ENCODE data around the gene PRKX. TPM values are rescaled to one million over a fixed set of nuclear protein-coding genes. Genes with fewer than 3 reads are reported as not detected.
A peak's percentile ranks its signal among the peaks of the same experiment; 100 is the strongest.
"Not testable (repeated sequence)": the region's sequence is repeated elsewhere in the genome, so short reads cannot be mapped to it uniquely, and the experiment has no call there.

Gene PRKX
- total RNA-seq, 2 experiments from 2014 or later, result 26.0 to 31.5 TPM

- no peak overlapping the region for H3K4me3 Mint-ChIP-seq
- peaks cover 21% of the 10 kb centered on the region for H3K4me1 Mint-ChIP-seq
- H3K27me3 Mint-ChIP-seq, result no peaks in the 10 kb centered on the region
- H3K9me3 Mint-ChIP-seq, result no peaks in the 10 kb centered on the region
- no peak overlapping the region for H3K27ac Mint-ChIP-seq
- peaks cover 12% of the 10 kb centered on the region for H3K36me3 Mint-ChIP-seq
- no peak for DNase-seq
Measured at GRCh38 chrX:3695536-3695935, 17.9 kb downstream of the PRKX start.

GRCh38 chrX:3690140-3690539 lies 23.3 kb downstream of the PRKX start:
- Mint-ChIP-seq H3K27me3 (no peaks in the 10 kb centered on the region), H3K4me3 (no peak overlapping the region), H3K4me1 (peaks cover 7% of the 10 kb centered on the region), H3K27ac (no peak overlapping the region), H3K36me3 (peaks cover 7% of the 10 kb centered on the region), H3K9me3 (no peaks in the 10 kb centered on the region)
- no peak for DNase-seq

DNA sequence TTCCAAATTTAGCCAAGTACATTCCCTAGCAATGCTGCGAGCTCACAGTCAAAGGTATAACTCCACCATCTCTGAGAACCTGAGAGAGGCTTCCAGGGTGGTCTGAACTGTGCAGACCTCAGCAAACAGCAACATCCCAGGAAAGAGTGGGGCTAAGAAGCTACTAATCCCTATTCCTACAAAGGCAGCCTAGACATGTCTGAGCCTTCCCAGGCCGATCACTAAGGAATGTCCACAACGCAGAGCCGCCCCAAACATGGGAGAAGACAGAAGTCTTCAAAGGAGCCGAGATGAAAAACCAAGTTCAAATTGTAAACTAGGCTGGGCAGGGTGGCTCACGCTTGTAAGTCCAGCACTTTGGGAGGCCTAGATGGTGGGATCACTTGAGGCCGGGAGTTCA lies 30.2 kb downstream of the PRKX start:
- not testable (repeated sequence) for H3K36me3 Mint-ChIP-seq, H3K4me3 Mint-ChIP-seq, H3K27me3 Mint-ChIP-seq, H3K27ac Mint-ChIP-seq, H3K4me1 Mint-ChIP-seq, DNase-seq, H3K9me3 Mint-ChIP-seq

DNA sequence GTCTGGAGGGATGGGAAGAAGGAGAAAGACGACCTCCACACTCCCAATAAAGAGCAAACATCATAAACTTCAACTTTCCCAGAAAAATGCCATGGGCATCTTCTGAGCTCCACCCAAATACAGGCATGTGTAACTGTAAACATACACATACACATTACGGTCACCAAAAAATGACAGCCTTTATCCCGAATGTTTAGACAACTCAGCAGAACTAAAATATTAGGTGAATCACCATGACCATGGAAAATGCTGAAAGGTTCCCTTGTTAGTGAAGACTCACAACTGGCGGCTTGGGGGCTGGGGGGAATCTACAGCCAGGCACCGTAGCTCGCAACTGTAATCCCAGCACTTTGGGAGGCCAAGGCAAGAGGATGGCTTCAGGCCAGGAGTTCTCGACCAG lies 33.0 kb downstream of the PRKX start:
- no peak for DNase-seq
- no peaks in the 10 kb centered on the region for H3K36me3 Mint-ChIP-seq
- no peak overlapping the region for H3K4me3 Mint-ChIP-seq
- H3K9me3 Mint-ChIP-seq, result no peaks in the 10 kb centered on the region
- peaks cover 8% of the 10 kb centered on the region for H3K4me1 Mint-ChIP-seq
- H3K27me3 Mint-ChIP-seq, result no peaks in the 10 kb centered on the region
- no peak overlapping the region for H3K27ac Mint-ChIP-seq

GRCh38 chrX:3679669-3680068 lies 33.8 kb downstream of the PRKX start:
- no peaks in the 10 kb centered on the region for H3K27me3 Mint-ChIP-seq
- H3K4me3 Mint-ChIP-seq, result no peak overlapping the region
- H3K36me3 Mint-ChIP-seq, result peaks cover 1% of the 10 kb centered on the region
- DNase-seq, result no peak
- no peak overlapping the region for H3K27ac Mint-ChIP-seq
- H3K4me1 Mint-ChIP-seq, result peaks cover 6% of the 10 kb centered on the region
- H3K9me3 Mint-ChIP-seq, result no peaks in the 10 kb centered on the region

- no peak for DNase-seq
- H3K27ac Mint-ChIP-seq, result no peak overlapping the region
- H3K36me3 Mint-ChIP-seq, result peaks cover 11% of the 10 kb centered on the region
- H3K9me3 Mint-ChIP-seq, result no peaks in the 10 kb centered on the region
- peaks cover 6% of the 10 kb centered on the region for H3K4me1 Mint-ChIP-seq
- H3K27me3 Mint-ChIP-seq, result no peaks in the 10 kb centered on the region
- no peak overlapping the region for H3K4me3 Mint-ChIP-seq
Measured at GRCh38 chrX:3678328-3678727, 35.1 kb downstream of the PRKX start.

DNA sequence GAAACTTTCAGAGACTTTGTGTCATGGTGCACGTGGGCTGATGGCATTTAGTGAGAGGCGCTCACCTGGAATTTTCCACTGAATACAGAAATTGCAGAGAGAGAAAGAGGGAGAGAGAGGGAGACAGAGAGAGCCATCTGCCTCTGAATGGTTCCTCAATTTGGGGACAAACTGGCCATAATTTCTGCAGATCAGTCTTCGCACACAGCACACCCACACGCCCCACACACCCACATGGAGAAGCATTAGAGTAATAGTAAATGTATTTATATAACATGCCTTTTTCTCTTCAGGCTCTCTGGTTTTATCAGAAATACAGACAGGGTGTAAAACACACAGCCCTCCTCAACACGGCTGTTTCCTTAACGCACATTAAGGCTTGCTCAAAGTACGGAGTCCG lies 38.6 kb downstream of the PRKX start:
- H3K4me1 Mint-ChIP-seq, result peaks cover 6% of the 10 kb centered on the region
- peaks cover 17% of the 10 kb centered on the region for H3K36me3 Mint-ChIP-seq
- no peaks in the 10 kb centered on the region for H3K9me3 Mint-ChIP-seq
- H3K4me3 Mint-ChIP-seq, result no peak overlapping the region
- H3K27ac Mint-ChIP-seq, result no peak overlapping the region
- H3K27me3 Mint-ChIP-seq, result no peaks in the 10 kb centered on the region
- no peak for DNase-seq

GRCh38 chrX:3669841-3670475 lies 43.5 kb downstream of the PRKX start:
- H3K9me3 Mint-ChIP-seq, result no peaks in the 10 kb centered on the region
- no peaks in the 10 kb centered on the region for H3K4me1 Mint-ChIP-seq
- H3K4me3 Mint-ChIP-seq, result no peak overlapping the region
- peaks cover 31% of the 10 kb centered on the region for H3K36me3 Mint-ChIP-seq
- no peaks in the 10 kb centered on the region for H3K27me3 Mint-ChIP-seq
- no peak for DNase-seq
- H3K27ac Mint-ChIP-seq, result no peak overlapping the region

GRCh38 chrX:3666975-3667374 lies 46.5 kb downstream of the PRKX start:
- no peaks in the 10 kb centered on the region for H3K27me3 Mint-ChIP-seq
- H3K27ac Mint-ChIP-seq, result no peak overlapping the region
- no peaks in the 10 kb centered on the region for H3K4me1 Mint-ChIP-seq
- no peak overlapping the region for H3K4me3 Mint-ChIP-seq
- DNase-seq, result no peak
- H3K9me3 Mint-ChIP-seq, result no peaks in the 10 kb centered on the region
- peaks cover 15% of the 10 kb centered on the region for H3K36me3 Mint-ChIP-seq

- Mint-ChIP-seq H3K27me3 (no peaks in the 10 kb centered on the region), H3K4me3 (no peak overlapping the region), H3K36me3 (peaks cover 16% of the 10 kb centered on the region), H3K4me1 (no peaks in the 10 kb centered on the region), H3K27ac (no peak overlapping the region), H3K9me3 (no peaks in the 10 kb centered on the region)
- DNase-seq, result no peak
Measured at GRCh38 chrX:3664921-3665320, 48.5 kb downstream of the PRKX start.

DNA sequence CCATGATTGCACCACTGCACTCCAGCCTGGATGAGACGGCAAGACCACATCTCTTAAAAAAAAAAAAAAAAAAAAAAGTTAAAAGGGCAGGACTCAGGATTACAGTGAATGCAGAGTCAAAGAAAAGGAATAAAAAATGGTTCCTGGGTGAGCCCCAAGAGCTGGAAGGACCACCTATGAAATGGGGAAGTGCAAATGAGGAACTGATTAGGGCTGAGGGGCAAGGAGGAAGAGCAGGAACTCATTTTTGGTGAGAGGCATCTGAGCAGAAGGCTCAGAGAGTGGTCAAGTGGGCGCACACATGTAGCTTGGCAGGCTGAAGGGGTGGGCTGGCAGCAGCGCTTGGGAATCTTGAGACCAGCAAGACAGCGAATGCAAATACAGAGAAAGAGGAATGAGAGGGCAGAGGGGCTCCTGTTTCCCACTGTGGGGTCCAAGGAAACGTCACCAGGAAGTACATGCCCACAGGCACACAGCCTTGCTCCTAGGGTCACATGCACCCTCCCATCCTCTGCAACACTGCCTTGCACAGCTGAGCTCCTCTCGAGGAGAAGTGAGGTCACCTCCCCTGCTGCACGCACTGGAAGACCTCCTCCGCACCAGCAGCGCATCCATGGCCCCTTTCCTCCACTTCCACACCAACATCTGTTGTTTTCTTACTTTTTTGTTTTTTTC lies 49.7 kb downstream of the PRKX start:
- not testable (repeated sequence) for H3K4me1 Mint-ChIP-seq, H3K9me3 Mint-ChIP-seq, DNase-seq, H3K36me3 Mint-ChIP-seq, H3K27me3 Mint-ChIP-seq, H3K4me3 Mint-ChIP-seq
- peak overlapping the region; percentile 39 for H3K27ac Mint-ChIP-seq

DNA sequence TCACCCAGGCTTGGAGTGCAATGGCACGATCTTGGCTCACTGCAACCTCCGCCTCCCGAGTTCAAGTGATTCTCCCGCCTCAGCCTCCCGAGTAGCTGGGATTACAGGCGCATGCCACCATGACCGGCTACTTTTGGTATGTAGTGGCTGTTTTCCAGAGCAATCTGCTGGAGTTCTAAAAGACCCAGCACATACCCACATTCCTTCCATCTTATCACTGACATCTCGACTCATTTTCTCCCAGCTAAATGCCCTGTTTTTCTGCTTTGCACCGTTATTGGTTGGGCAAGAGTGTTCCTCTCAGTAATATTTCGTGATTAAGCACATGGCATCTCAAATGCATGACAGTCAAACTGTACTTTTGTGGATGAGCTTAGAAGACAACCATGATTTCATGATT lies 53.7 kb downstream of the PRKX start:
- peaks cover 6% of the 10 kb centered on the region for H3K36me3 Mint-ChIP-seq
- no peaks in the 10 kb centered on the region for H3K27me3 Mint-ChIP-seq
- H3K4me1 Mint-ChIP-seq, result no peaks in the 10 kb centered on the region
- no peak overlapping the region for H3K4me3 Mint-ChIP-seq
- H3K9me3 Mint-ChIP-seq, result no peaks in the 10 kb centered on the region
- no peak overlapping the region for H3K27ac Mint-ChIP-seq
- DNase-seq, result no peak

- no peak overlapping the region for H3K27ac Mint-ChIP-seq
- H3K27me3 Mint-ChIP-seq, result no peaks in the 10 kb centered on the region
- no peaks in the 10 kb centered on the region for H3K9me3 Mint-ChIP-seq
- H3K36me3 Mint-ChIP-seq, result peaks cover 4% of the 10 kb centered on the region
- H3K4me3 Mint-ChIP-seq, result no peak overlapping the region
- no peak for DNase-seq
- H3K4me1 Mint-ChIP-seq, result peaks cover 1% of the 10 kb centered on the region
Measured at GRCh38 chrX:3655181-3655580, 58.3 kb downstream of the PRKX start.

DNA sequence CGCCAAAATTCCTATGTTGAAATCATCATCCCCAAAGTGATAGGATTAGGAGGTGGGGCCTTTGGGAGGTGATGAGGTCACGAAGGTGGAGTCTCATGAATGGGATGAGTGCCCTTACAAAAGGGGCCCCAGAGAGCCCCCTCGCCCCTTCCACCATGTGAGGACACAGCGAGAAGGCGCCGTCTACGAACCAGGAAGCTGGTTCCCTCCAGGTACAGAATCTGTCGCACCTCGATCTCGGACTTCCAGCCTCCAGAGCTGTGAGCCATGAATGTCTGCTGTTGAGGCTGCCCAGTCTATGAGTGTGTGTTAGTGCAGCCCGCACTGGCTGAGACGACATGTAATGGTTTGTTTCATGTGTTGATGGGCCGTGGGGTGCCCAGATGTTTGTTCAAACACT lies 60.3 kb downstream of the PRKX start:
- Mint-ChIP-seq H3K4me1 (peaks cover 1% of the 10 kb centered on the region), H3K27me3 (no peaks in the 10 kb centered on the region), H3K4me3 (no peak overlapping the region), H3K27ac (no peak overlapping the region), H3K36me3 (no peaks in the 10 kb centered on the region), H3K9me3 (no peaks in the 10 kb centered on the region)
- DNase-seq, result no peak

GRCh38 chrX:3651277-3651676 lies 62.2 kb downstream of the PRKX start:
- H3K27ac Mint-ChIP-seq, result no peak overlapping the region
- peaks cover 1% of the 10 kb centered on the region for H3K36me3 Mint-ChIP-seq

GRCh38 chrX:3648084-3648483 lies 65.4 kb downstream of the PRKX start:
- peaks cover 14% of the 10 kb centered on the region for H3K36me3 Mint-ChIP-seq
- no peaks in the 10 kb centered on the region for H3K9me3 Mint-ChIP-seq
- H3K4me1 Mint-ChIP-seq, result peaks cover 1% of the 10 kb centered on the region
- no peaks in the 10 kb centered on the region for H3K27me3 Mint-ChIP-seq
- H3K27ac Mint-ChIP-seq, result no peak overlapping the region
- no peak overlapping the region for H3K4me3 Mint-ChIP-seq
- DNase-seq, result no peak

More at GRCh38 chrX:3651277-3651676, 62.2 kb downstream of the PRKX start:
- no peak for DNase-seq
- Mint-ChIP-seq H3K4me1 (peaks cover 1% of the 10 kb centered on the region), H3K4me3 (no peak overlapping the region), H3K27me3 (no peaks in the 10 kb centered on the region), H3K9me3 (no peaks in the 10 kb centered on the region)

All from activated naive CD8-positive, alpha-beta T cell treated with anti-CD3 and anti-CD28 coated beads for 36 hours (primary cell).